Keratinocyte (primary cell): ENCODE data around the gene NPHP3. TPM values are rescaled to one million over a fixed set of nuclear protein-coding genes. Genes with fewer than 3 reads are reported as not detected.

Source experiments
- DNase-seq: peaks from one replicate; pipeline ENCODE4 v3.0.0-alpha.2; 2011; ENCODE audit warnings: low read depth, missing footprints, low spot score
- FAIRE-seq: peaks from 2 replicates; lab custom pipeline; 2011; peaks lifted over from hg19 to GRCh38; lab: Jason Lieb, UNC
- H2AFZ ChIP-seq: 2 replicates; pipeline ENCODE4 v1.6.0; 2012; ENCODE audit warnings: low read length, control low read depth, inconsistent platforms; ENCODE audit not compliant: control insufficient read depth
- H3K27ac ChIP-seq: 2 replicates; pipeline ENCODE4 v1.5.1; 2011; ENCODE audit warnings: low read length; ENCODE audit not compliant: control insufficient read depth, insufficient read depth
- H3K27me3 ChIP-seq: 3 replicates; pipeline ENCODE4 v1.6.0; 2011; ENCODE audit warnings: low read length; ENCODE audit not compliant: control insufficient read depth, insufficient read depth; ENCODE audit errors: extremely low read depth
- H3K36me3 ChIP-seq, 2 experiments: 2 replicates in 1 of 2; 3 replicates in 1 of 2; pipeline ENCODE4 v1.5.1; 2011; ENCODE audit warnings: low read length in 2 of 2, mild to moderate bottlenecking in 1 of 2; ENCODE audit not compliant: control insufficient read depth in 2 of 2, insufficient read depth in 2 of 2; ENCODE audit errors: extremely low read depth in 1 of 2
- H3K4me1 ChIP-seq: 3 replicates; pipeline ENCODE4 v1.5.1; 2011; ENCODE audit warnings: low read length; ENCODE audit not compliant: control insufficient read depth, insufficient read depth; ENCODE audit errors: extremely low read depth
- H3K4me2 ChIP-seq: 3 replicates; pipeline ENCODE4 v1.6.0; 2011; ENCODE audit warnings: low read depth, low read length; ENCODE audit not compliant: control insufficient read depth, insufficient read depth; ENCODE audit errors: extremely low read depth
- H3K4me3 ChIP-seq, 3 experiments: fragments of 200-600 bp in 1 of 3; sonication (generic) in 1 of 3; 2 replicates in 2 of 3; 3 replicates in 1 of 3; pipeline ENCODE4 v1.5.1; 2011 to 2016; ENCODE audit warnings: low read length in 3 of 3, mild to moderate bottlenecking in 3 of 3, control low read depth in 2 of 3, inconsistent platforms in 1 of 3, low read depth in 1 of 3, mixed read lengths in 1 of 3, mixed run types in 1 of 3, moderate library complexity in 1 of 3; ENCODE audit not compliant: control insufficient read depth in 2 of 3, insufficient read depth in 2 of 3; ENCODE audit errors: extremely low read depth in 1 of 3
- H3K79me2 ChIP-seq: 2 replicates; pipeline ENCODE4 v1.6.0; 2012; ENCODE audit warnings: low read length; ENCODE audit not compliant: control insufficient read depth, insufficient read depth
- H3K9ac ChIP-seq: 3 replicates; pipeline ENCODE4 v1.6.0; 2011; ENCODE audit warnings: low read length; ENCODE audit not compliant: control insufficient read depth, insufficient read depth; ENCODE audit errors: extremely low read depth
- H3K9me1 ChIP-seq: 3 replicates; pipeline ENCODE4 v1.6.0; 2011; ENCODE audit warnings: low read length; ENCODE audit not compliant: control insufficient read depth, insufficient read depth; ENCODE audit errors: extremely low read depth
- H3K9me3 ChIP-seq: 2 replicates; pipeline ENCODE4 v1.5.1; 2012; ENCODE audit warnings: low read depth, low read length; ENCODE audit not compliant: control insufficient read depth
- H4K20me1 ChIP-seq: 3 replicates; pipeline ENCODE4 v1.6.0; 2011; ENCODE audit warnings: low read length; ENCODE audit not compliant: control insufficient read depth, insufficient read depth; ENCODE audit errors: extremely low read depth
- EZH2 ChIP-seq: IDR thresholded peaks from one replicate; pipeline ENCODE4 v1.6.1; 2012; ENCODE audit warnings: inconsistent platforms, mild to moderate bottlenecking, low read length, moderate library complexity
- dilution Hi-C: fragments of 300-500 bp; cut with MboI; formaldehyde crosslinking; loops from one replicate; pipeline ENCODE4 v1.7.0; 2020; ENCODE audit warnings: low sequenced_read_pairs; ENCODE audit not compliant: extremely low pct_ligation_motif_present
- polyA plus RNA-seq, 5 experiments: library from polyadenylated mRNA; depleted of rRNA in 3 of 5; stranded (reverse) in 3 of 5; stranded (forward) in 1 of 5; unstranded in 1 of 5; fragments of >200 nt; gene quantifications; 1 replicate in 1 of 5; 2 replicates in 3 of 5; 3 replicates in 1 of 5; pipeline versions ENCODE4 v1.2.1 to v1.2.3, GENCODE V29; 2011 to 2012; ENCODE audit warnings: missing spikeins in 2 of 5, low read depth in 1 of 5, low replicate concordance in 1 of 5
- TF ChIP-seq, protein P1 (sequence below), 3 experiments: IDR thresholded peaks in 1 of 3; conservative IDR thresholded peaks in 1 of 3; optimal IDR thresholded peaks in 1 of 3; 2 replicates in 2 of 3; 3 replicates in 1 of 3; pipeline versions ENCODE3 to v1.5.1; 2011; ENCODE audit warnings: low read length in 3 of 3, mild to moderate bottlenecking in 3 of 3, moderate library complexity in 2 of 3, control low read depth in 1 of 3, inconsistent platforms in 1 of 3; ENCODE audit not compliant: insufficient read depth in 2 of 3; ENCODE audit errors: extremely low read depth in 1 of 3

Gene NPHP3
- polyA plus RNA-seq, 1 donor (not counting 4 experiments of a cell fraction or from before 2014, with no cell fraction given), result 22.4 TPM

DNA sequence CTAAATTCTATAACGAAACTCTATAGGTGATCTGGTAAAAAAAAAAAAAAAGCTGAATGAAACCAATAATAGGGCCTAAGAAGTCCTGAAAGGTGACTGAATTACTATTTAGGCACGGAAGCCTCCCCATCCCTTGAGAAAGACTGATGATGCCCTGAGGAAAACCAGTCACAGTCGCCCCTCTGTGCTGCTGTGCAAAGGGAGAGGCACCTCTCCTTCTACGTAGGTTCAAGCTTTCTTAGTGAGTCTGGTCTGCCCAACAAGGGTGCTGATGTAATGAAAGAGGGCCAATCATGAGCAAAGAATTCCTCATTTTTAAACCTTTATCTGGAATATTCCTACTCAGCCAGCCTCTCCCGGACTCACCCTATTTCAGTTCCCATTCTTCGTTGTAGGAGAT is 11.9 kb downstream of the NPHP3 start:
- no peaks in the 10 kb centered on the region for H3K4me1 ChIP-seq
- H3K9me1 ChIP-seq, result no peaks in the 10 kb centered on the region
- H3K9me3 ChIP-seq, result no peaks in the 10 kb centered on the region
- no peak overlapping the region for H3K4me2 ChIP-seq
- peaks cover 10 to 27% of the 10 kb centered on the region in 2 experiments for H3K36me3 ChIP-seq
- H3K27ac ChIP-seq, result no peak overlapping the region
- H3K4me3 ChIP-seq, result no peak overlapping the region
- H3K27me3 ChIP-seq, result no peaks in the 10 kb centered on the region
- H3K9ac ChIP-seq, result no peak overlapping the region
- no peak for FAIRE-seq
- no peak for DNase-seq
- H2AFZ ChIP-seq, result no peak overlapping the region
- dilution Hi-C loops, result no loop called here
- no peaks in the 10 kb centered on the region for H4K20me1 ChIP-seq
- H3K79me2 ChIP-seq, result no peaks in the 10 kb centered on the region
- no peak for TF ChIP-seq EZH2
- TF ChIP-seq, protein P1, sequence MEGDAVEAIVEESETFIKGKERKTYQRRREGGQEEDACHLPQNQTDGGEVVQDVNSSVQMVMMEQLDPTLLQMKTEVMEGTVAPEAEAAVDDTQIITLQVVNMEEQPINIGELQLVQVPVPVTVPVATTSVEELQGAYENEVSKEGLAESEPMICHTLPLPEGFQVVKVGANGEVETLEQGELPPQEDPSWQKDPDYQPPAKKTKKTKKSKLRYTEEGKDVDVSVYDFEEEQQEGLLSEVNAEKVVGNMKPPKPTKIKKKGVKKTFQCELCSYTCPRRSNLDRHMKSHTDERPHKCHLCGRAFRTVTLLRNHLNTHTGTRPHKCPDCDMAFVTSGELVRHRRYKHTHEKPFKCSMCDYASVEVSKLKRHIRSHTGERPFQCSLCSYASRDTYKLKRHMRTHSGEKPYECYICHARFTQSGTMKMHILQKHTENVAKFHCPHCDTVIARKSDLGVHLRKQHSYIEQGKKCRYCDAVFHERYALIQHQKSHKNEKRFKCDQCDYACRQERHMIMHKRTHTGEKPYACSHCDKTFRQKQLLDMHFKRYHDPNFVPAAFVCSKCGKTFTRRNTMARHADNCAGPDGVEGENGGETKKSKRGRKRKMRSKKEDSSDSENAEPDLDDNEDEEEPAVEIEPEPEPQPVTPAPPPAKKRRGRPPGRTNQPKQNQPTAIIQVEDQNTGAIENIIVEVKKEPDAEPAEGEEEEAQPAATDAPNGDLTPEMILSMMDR (optimal IDR thresholded peaks at IDR 0.05 in 1 of 3, IDR thresholded peaks at IDR 0.05 in 1 of 3, conservative IDR thresholded peaks at IDR 0.05 in 1 of 3; ENCODE audit: extremely low read depth in 1 of 3, insufficient read depth in 2 of 3, low read length in 3 of 3), result no peak

DNA sequence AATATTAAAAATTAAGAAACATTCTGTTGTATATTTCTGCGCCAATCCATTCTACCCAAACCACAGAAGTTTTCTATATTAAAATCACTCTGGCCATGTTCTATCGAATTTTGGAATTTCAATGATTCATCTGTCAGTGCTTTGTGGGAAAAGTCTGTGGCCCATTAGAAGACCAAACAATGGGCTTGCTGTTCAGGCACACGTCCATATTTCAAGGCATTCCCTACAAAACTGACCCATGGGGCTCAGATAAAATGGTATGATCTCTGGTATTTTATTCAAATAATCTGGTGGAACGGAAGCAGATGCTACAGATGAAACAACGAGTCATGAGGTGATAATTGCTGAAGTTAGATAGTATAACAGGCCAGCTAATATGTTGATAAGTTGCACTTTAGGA is 12.4 kb downstream of the NPHP3 start:
- Histone ChIP-seq H2AFZ (no peak overlapping the region), H3K79me2 (no peaks in the 10 kb centered on the region), H3K4me2 (no peak overlapping the region), H3K9me1 (no peaks in the 10 kb centered on the region), H3K9ac (no peak overlapping the region), H3K4me3 (no peak overlapping the region), H3K36me3 (peaks cover 10 to 27% of the 10 kb centered on the region in 2 experiments), H4K20me1 (no peaks in the 10 kb centered on the region), H3K9me3 (no peaks in the 10 kb centered on the region), H3K27me3 (no peaks in the 10 kb centered on the region), H3K27ac (no peak overlapping the region), H3K4me1 (no peaks in the 10 kb centered on the region)
- DNase-seq (no peak), FAIRE-seq (no peak)
- dilution Hi-C loops, result no loop called here
- TF ChIP-seq, protein P1 (optimal IDR thresholded peaks at IDR 0.05 in 1 of 3, IDR thresholded peaks at IDR 0.05 in 1 of 3, conservative IDR thresholded peaks at IDR 0.05 in 1 of 3; ENCODE audit: extremely low read depth in 1 of 3, insufficient read depth in 2 of 3, low read length in 3 of 3), result no peak
- no peak for TF ChIP-seq EZH2
